ENCODE results near the gene HDGFL3. TPM values are rescaled to one million over a fixed set of nuclear protein-coding genes. Genes with fewer than 3 reads are reported as not detected.

HDGFL3 gene
- total and polyA plus RNA-seq, 4 experiments from 2014 or later: 1.7 to 6.5 (median 3.3) TPM

GRCh38 chr15:83198476-83198875, 9.1 kb downstream of the HDGFL3 start:
- Mint-ChIP-seq H3K4me3 (no peak overlapping the region), H3K27ac (peak overlapping the region in 2 of 7 donors; percentile 48 to 61), H3K36me3 (no peaks in the 10 kb centered on the region), H3K9me3 (no peaks in the 10 kb centered on the region), H3K4me1 (peaks cover 0 to 2% (median 0%) of the 10 kb centered on the region in 4 donors), H3K27me3 (peaks cover 10 to 32% of the 10 kb centered on the region in 2 donors)
- POLR2A ChIA-PET (ENCODE audit: partially characterized antibody): no interaction called here
- Histone ChIP-seq H3K9me3 (ENCODE audit: control insufficient read depth in 1 of 2, low read length in 2 of 2) (no peaks in the 10 kb centered on the region), H3K4me1 (ENCODE audit: insufficient read depth, low read length) (no peaks in the 10 kb centered on the region), H3K4me3 (ENCODE audit: low read length in 2 of 2) (no peak overlapping the region), H3K27me3 (ENCODE audit: insufficient read depth, low read length) (no peaks in the 10 kb centered on the region), H3K36me3 (ENCODE audit: insufficient read depth, low read length) (no peaks in the 10 kb centered on the region), H3K27ac (ENCODE audit: low read depth, low read length) (no peak overlapping the region)
- no peak for DNase-seq
- CTCF ChIA-PET (ENCODE audit: partially characterized antibody): no interaction called here
- intact Hi-C loops (cut with micrococcal nuclease): no loop called here

DNA sequence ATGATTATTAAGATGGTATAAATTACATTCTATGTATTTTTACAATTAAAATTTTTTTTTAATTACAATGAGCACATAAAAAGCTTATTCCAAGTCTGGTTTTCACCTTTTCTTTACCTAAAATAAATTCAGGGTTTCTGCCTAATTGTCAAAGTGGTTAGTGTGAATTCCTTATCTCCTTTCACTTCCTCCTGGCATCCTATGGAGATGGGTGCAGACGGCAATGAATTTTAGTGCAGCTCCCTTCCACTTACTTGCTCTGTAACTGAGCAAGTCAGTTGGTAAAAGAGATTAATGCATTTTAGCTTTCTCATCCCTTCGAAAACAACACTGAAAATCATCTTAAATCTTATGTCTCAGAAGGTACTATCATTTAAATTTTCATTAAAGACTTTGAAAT, 13.1 kb downstream of the HDGFL3 start:
- no peaks in the 10 kb centered on the region for H3K9me3 ChIP-seq (ENCODE audit: control insufficient read depth in 1 of 2, low read length in 2 of 2)
- no peaks in the 10 kb centered on the region for H3K4me1 ChIP-seq (ENCODE audit: insufficient read depth, low read length)
- no peak overlapping the region for H3K27ac ChIP-seq (ENCODE audit: low read depth, low read length)
- H3K4me3 ChIP-seq (ENCODE audit: low read length in 2 of 2): no peak overlapping the region
- Mint-ChIP-seq H3K27ac (no peak overlapping the region), H3K36me3 (no peaks in the 10 kb centered on the region), H3K9me3 (no peaks in the 10 kb centered on the region), H3K4me1 (peaks cover 0 to 2% (median 0%) of the 10 kb centered on the region in 4 donors), H3K4me3 (no peak overlapping the region), H3K27me3 (peaks cover 21 to 32% of the 10 kb centered on the region in 2 donors)
- H3K27me3 ChIP-seq (ENCODE audit: insufficient read depth, low read length): no peaks in the 10 kb centered on the region
- intact Hi-C loops (cut with micrococcal nuclease): no loop called here
- no peaks in the 10 kb centered on the region for H3K36me3 ChIP-seq (ENCODE audit: insufficient read depth, low read length)
- POLR2A ChIA-PET (ENCODE audit: partially characterized antibody): no interaction called here
- DNase-seq: no peak
- CTCF ChIA-PET (ENCODE audit: partially characterized antibody): no interaction called here

DNA sequence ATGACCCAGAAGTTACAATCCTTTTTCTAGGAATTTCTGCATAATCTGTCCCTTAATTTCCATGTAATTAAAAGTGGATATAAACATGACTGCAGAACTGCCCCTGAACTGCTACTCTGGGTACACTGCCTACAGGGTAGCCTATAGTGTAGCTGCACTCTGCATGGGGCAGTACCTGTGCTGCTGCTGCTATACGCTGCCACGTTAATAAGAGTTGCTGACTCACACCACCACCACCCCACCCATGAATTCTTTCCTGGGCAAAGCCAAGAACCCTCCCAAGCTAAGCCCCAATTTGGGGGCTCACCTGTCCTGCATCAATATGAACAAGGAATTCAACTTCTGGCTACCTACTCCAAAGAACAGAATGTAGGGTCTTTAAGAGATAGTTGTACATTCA, 13.9 kb downstream of the HDGFL3 start:
- no peaks in the 10 kb centered on the region for H3K27me3 ChIP-seq (ENCODE audit: insufficient read depth, low read length)
- Mint-ChIP-seq H3K4me3 (no peak overlapping the region), H3K27ac (no peak overlapping the region), H3K9me3 (no peaks in the 10 kb centered on the region), H3K36me3 (no peaks in the 10 kb centered on the region), H3K27me3 (peaks cover 24 to 30% of the 10 kb centered on the region in 2 donors), H3K4me1 (no peaks in the 10 kb centered on the region)
- CTCF ChIA-PET (ENCODE audit: partially characterized antibody): no interaction called here
- no peak overlapping the region for H3K4me3 ChIP-seq (ENCODE audit: low read length in 2 of 2)
- POLR2A ChIA-PET (ENCODE audit: partially characterized antibody): no interaction called here
- H3K27ac ChIP-seq (ENCODE audit: low read depth, low read length): no peak overlapping the region
- no peaks in the 10 kb centered on the region for H3K9me3 ChIP-seq (ENCODE audit: control insufficient read depth in 1 of 2, low read length in 2 of 2)
- intact Hi-C loops (cut with micrococcal nuclease): no loop called here
- no peaks in the 10 kb centered on the region for H3K36me3 ChIP-seq (ENCODE audit: insufficient read depth, low read length)
- H3K4me1 ChIP-seq (ENCODE audit: insufficient read depth, low read length): no peaks in the 10 kb centered on the region
- DNase-seq: no peak

DNA sequence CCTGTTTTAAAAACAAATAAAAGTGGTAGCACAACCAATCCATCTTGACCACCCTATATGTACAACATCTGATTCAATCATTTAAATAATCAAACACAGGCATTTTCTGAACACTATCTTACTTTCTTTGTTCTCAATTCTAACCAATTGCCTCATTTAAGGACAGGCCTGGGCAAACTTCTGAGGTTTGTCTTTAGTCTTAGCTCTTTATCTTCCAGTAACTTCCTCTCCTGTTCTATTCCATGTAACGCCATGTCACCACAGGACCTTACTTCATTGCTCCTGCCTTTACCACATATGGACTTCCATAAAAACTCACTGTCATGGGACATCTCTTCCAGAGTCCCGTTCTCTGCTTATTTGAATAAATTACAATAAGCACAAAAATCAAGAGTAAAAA, 14.9 kb downstream of the HDGFL3 start:
- Histone ChIP-seq H3K4me3 (ENCODE audit: low read length in 2 of 2) (no peak overlapping the region), H3K9me3 (ENCODE audit: control insufficient read depth in 1 of 2, low read length in 2 of 2) (no peaks in the 10 kb centered on the region), H3K4me1 (ENCODE audit: insufficient read depth, low read length) (no peaks in the 10 kb centered on the region), H3K27ac (ENCODE audit: low read depth, low read length) (no peak overlapping the region), H3K36me3 (ENCODE audit: insufficient read depth, low read length) (no peaks in the 10 kb centered on the region), H3K27me3 (ENCODE audit: insufficient read depth, low read length) (no peaks in the 10 kb centered on the region)
- peaks cover 23 to 26% of the 10 kb centered on the region in 2 donors for H3K27me3 Mint-ChIP-seq
- H3K36me3 Mint-ChIP-seq: no peaks in the 10 kb centered on the region
- H3K4me3 Mint-ChIP-seq: no peak overlapping the region
- POLR2A ChIA-PET (ENCODE audit: partially characterized antibody): no interaction called here
- intact Hi-C loops (cut with micrococcal nuclease): no loop called here
- H3K9me3 Mint-ChIP-seq: no peaks in the 10 kb centered on the region
- CTCF ChIA-PET (ENCODE audit: partially characterized antibody): no interaction called here
- DNase-seq: no peak
- H3K4me1 Mint-ChIP-seq: no peaks in the 10 kb centered on the region
- no peak overlapping the region for H3K27ac Mint-ChIP-seq

DNA sequence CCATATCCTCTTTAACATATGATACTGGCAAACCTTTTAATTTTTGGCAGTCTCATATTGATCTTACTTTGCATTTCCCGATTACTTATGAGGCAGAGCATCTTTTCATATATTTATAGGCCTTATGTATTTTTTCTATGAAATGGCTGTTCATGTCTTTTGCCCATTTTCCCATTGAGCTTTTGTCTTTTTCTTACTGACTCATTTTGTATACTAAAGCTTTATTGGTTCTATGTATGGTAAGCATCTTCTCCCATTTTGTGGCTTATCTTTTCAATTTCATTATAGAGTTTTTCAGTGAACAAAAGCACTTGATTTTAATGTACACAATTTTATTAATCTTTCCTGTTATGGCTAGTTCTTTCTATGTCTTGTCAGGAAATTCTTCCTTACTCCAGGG, 17.2 kb downstream of the HDGFL3 start:
- Histone ChIP-seq H3K9me3 (ENCODE audit: control insufficient read depth in 1 of 2, low read length in 2 of 2) (no peaks in the 10 kb centered on the region), H3K36me3 (ENCODE audit: insufficient read depth, low read length) (no peaks in the 10 kb centered on the region), H3K4me1 (ENCODE audit: insufficient read depth, low read length) (no peaks in the 10 kb centered on the region), H3K27me3 (ENCODE audit: insufficient read depth, low read length) (no peaks in the 10 kb centered on the region), H3K27ac (ENCODE audit: low read depth, low read length) (no peak overlapping the region), H3K4me3 (ENCODE audit: low read length in 2 of 2) (no peak overlapping the region)
- H3K27me3 Mint-ChIP-seq: peaks cover 21 to 24% of the 10 kb centered on the region in 2 donors
- intact Hi-C loops (cut with micrococcal nuclease): no loop called here
- H3K27ac Mint-ChIP-seq: no peak overlapping the region
- no peak for DNase-seq
- H3K4me1 Mint-ChIP-seq: no peaks in the 10 kb centered on the region
- no peaks in the 10 kb centered on the region for H3K9me3 Mint-ChIP-seq
- H3K36me3 Mint-ChIP-seq: no peaks in the 10 kb centered on the region
- H3K4me3 Mint-ChIP-seq: no peak overlapping the region
- POLR2A ChIA-PET (ENCODE audit: partially characterized antibody): no interaction called here
- CTCF ChIA-PET (ENCODE audit: partially characterized antibody): no interaction called here

DNA sequence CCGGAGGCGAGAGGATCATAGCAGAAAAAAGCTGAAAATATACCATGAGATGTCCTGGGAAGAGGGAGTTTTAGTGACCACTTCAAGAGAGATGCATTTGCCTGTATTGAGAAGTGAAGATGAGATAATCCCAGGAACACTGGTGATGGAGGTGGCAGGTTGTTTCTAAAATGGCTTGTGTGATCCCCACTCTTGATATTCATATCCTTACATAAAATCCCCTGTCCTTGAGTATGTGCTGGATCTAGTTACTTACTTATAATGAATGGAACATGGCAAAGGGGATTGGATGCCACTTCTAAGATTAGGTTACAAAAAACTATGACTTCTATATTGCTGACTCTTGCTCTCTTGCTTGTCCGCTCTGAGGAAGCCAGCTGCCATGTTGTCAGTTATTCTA, 22.1 kb downstream of the HDGFL3 start:
- Histone ChIP-seq H3K36me3 (ENCODE audit: insufficient read depth, low read length) (no peaks in the 10 kb centered on the region), H3K27me3 (ENCODE audit: insufficient read depth, low read length) (no peaks in the 10 kb centered on the region), H3K4me1 (ENCODE audit: insufficient read depth, low read length) (no peaks in the 10 kb centered on the region), H3K4me3 (ENCODE audit: low read length in 2 of 2) (no peak overlapping the region), H3K9me3 (ENCODE audit: control insufficient read depth in 1 of 2, low read length in 2 of 2) (no peaks in the 10 kb centered on the region), H3K27ac (ENCODE audit: low read depth, low read length) (no peak overlapping the region)
- ChIA-PET CTCF (ENCODE audit: partially characterized antibody) (interaction anchor here (1.0 kb wide), 1 partner anchor 63 kb away, joined by 4 read pairs; no protein-coding TSS in a partner anchor), POLR2A (ENCODE audit: partially characterized antibody) (no interaction called here)
- intact Hi-C loops (cut with micrococcal nuclease): no loop called here
- Mint-ChIP-seq H3K36me3 (no peaks in the 10 kb centered on the region), H3K27me3 (peaks cover 4 to 11% of the 10 kb centered on the region in 2 donors), H3K4me1 (no peaks in the 10 kb centered on the region), H3K4me3 (no peak overlapping the region), H3K27ac (no peak overlapping the region), H3K9me3 (no peaks in the 10 kb centered on the region)
- DNase-seq: no peak

- ChIA-PET CTCF (ENCODE audit: partially characterized antibody) (no interaction called here), POLR2A (ENCODE audit: partially characterized antibody) (no interaction called here)
- Mint-ChIP-seq H3K9me3 (no peaks in the 10 kb centered on the region), H3K27ac (no peak overlapping the region), H3K27me3 (peaks cover 8% of the 10 kb centered on the region in 2 donors), H3K36me3 (no peaks in the 10 kb centered on the region), H3K4me1 (no peaks in the 10 kb centered on the region), H3K4me3 (no peak overlapping the region)
- no peak overlapping the region for H3K4me3 ChIP-seq (ENCODE audit: low read length in 2 of 2)
- no peaks in the 10 kb centered on the region for H3K27me3 ChIP-seq (ENCODE audit: insufficient read depth, low read length)
- H3K27ac ChIP-seq (ENCODE audit: low read depth, low read length): no peak overlapping the region
- H3K9me3 ChIP-seq (ENCODE audit: control insufficient read depth in 1 of 2, low read length in 2 of 2): no peaks in the 10 kb centered on the region
- intact Hi-C loops (cut with micrococcal nuclease): no loop called here
- H3K4me1 ChIP-seq (ENCODE audit: insufficient read depth, low read length): no peaks in the 10 kb centered on the region
- DNase-seq: no peak
- no peaks in the 10 kb centered on the region for H3K36me3 ChIP-seq (ENCODE audit: insufficient read depth, low read length)
Measured at GRCh38 chr15:83178869-83179325, 28.7 kb downstream of the HDGFL3 start.

GRCh38 chr15:83178390-83178789, 29.2 kb downstream of the HDGFL3 start:
- Mint-ChIP-seq H3K9me3 (no peaks in the 10 kb centered on the region), H3K4me3 (no peak overlapping the region), H3K27me3 (peaks cover 8% of the 10 kb centered on the region in 2 donors), H3K4me1 (no peaks in the 10 kb centered on the region), H3K27ac (no peak overlapping the region), H3K36me3 (no peaks in the 10 kb centered on the region)
- H3K4me3 ChIP-seq (ENCODE audit: low read length in 2 of 2): no peak overlapping the region
- intact Hi-C loops (cut with micrococcal nuclease): no loop called here
- no peak for DNase-seq
- ChIA-PET POLR2A (ENCODE audit: partially characterized antibody) (no interaction called here), CTCF (ENCODE audit: partially characterized antibody) (no interaction called here)
- H3K4me1 ChIP-seq (ENCODE audit: insufficient read depth, low read length): no peaks in the 10 kb centered on the region
- H3K9me3 ChIP-seq (ENCODE audit: control insufficient read depth in 1 of 2, low read length in 2 of 2): no peaks in the 10 kb centered on the region
- H3K27me3 ChIP-seq (ENCODE audit: insufficient read depth, low read length): no peaks in the 10 kb centered on the region
- H3K36me3 ChIP-seq (ENCODE audit: insufficient read depth, low read length): no peaks in the 10 kb centered on the region
- H3K27ac ChIP-seq (ENCODE audit: low read depth, low read length): no peak overlapping the region

All from CD4-positive, alpha-beta memory T cell (primary cell).